SK-N-MC (cell line): ENCODE measurements around the gene MGAT5.

Experiments used
- EZH2 ChIP-seq: fragments of 200-600 bp; sonication (generic); IDR thresholded peaks from one replicate; pipeline ENCODE4 v1.6.1; 2017; ENCODE audit warnings: antibody characterized with exemption
- POLR2AphosphoS5 ChIP-seq: IDR thresholded peaks from 2 replicates; pipeline ENCODE4 v1.6.1; 2012; ENCODE audit warnings: mild to moderate bottlenecking, low read depth, low read length, borderline replicate concordance

DNA sequence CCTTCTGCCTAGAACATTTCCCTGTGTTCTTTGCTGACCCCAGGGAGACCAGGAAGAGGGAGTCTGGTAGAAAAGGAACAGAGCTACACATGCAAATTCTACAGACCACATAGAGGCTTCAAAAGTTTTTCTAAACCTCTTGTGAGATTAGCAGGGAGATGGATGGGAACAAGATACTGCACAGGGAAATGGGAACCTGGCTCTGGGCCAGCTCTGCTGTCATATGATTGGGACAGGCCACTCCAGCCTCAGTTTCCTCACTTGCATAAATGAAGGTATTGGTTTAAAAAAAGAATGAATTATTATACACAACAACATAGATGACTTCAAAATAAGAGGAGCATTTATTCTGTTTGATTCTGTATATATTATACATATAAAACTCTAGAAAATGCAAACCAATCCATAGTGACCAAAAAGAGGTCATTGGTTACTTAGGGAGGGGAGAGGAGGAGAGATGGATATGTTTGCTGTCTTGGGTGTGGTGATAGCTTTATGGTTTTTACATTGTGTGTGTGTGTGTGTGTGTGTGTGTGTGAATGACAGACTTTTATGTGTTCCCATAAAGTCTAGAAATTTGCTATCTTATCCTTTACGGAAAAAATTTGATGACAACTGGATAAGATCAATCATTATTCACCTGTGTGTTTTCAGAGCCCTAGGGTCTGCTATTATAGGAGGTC lies 115.5 kb downstream of the MGAT5 start:
- TF ChIP-seq EZH2 (no peak), POLR2AphosphoS5 (no peak)
